Omental fat pad (tissue), 4 donors: ENCODE results near the gene SPAG16. TPM values are rescaled to one million over a fixed set of nuclear protein-coding genes. Genes with fewer than 3 reads are reported as not detected.

Experiments
- ATAC-seq: fragments of 150-250 bp; one replicate; pipeline ENCODE4 v1.9.1; 2016; ENCODE audit warnings: mild to moderate bottlenecking, moderate library complexity; ENCODE audit not compliant: low FRiP score
- DNase-seq: peaks from one replicate; pipeline ENCODE4 v3.0.0-alpha.2; 2019; ENCODE audit warnings: low spot score
- CTCF ChIP-seq, 3 donors: fragments of 450-650 bp; IDR thresholded peaks; one replicate each; pipeline ENCODE4 v1.5.1; 2016 to 2017; ENCODE audit warnings: antibody characterized with exemption in 3 of 3, mild to moderate bottlenecking in 3 of 3, moderate library complexity in 2 of 3
- total RNA-seq, 4 donors: library from RNA; depleted of rRNA; stranded (reverse); fragments of >200 nt; gene quantifications; one replicate each; pipeline ENCODE4 v1.1.0, GENCODE V29; 2016

SPAG16 gene
- total RNA-seq, 4 donors from 2014 or later = 11.1 to 29.5 (median 13.3) TPM

DNA sequence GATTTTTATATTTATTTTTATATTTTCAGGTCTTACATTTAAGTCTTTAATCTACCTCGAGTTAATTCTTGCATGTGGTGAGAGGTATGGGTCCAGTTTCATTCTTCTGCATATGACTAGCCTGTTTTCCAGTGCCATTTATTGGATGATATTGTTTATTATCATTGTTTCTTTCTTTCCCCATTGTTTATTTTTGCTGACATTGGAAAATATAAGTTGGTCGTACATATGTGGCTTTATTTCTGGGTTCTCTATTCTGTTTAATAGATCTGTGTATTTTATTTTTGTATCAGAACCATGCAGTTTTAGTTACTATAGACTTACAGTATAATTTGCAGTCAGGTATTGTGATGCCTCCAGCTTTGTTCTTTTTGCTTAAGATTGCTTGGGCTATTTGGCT is 1013.2 kb downstream of the SPAG16 start:
- TF ChIP-seq CTCF (IDR thresholded peaks at IDR 0.05) = no peak
- ATAC-seq (no peak), DNase-seq (no peak)

DNA sequence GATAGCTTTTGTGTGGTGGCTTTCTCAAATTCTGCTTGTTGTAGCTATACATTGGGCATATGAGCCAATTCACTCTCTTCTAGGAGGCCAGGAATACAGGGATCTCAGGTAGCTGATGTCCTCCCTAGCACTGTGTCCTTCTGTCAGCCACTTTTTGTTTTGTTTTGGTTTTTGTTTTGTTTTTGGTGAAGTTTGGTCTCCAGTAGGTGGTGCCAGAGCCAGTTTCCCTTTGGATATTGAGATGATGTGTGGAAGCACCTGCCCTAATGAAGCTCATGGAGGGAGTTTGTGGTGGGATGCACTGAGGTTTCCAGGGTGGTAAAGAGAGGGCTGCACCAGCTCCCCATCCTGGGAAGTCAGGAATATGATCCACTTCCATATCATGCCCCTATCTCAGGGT is 1026.1 kb downstream of the SPAG16 start:
- TF ChIP-seq CTCF (IDR thresholded peaks at IDR 0.05) = no peak
- DNase-seq (no peak), ATAC-seq (no peak)

- no peak for DNase-seq
- no peak for TF ChIP-seq CTCF (IDR thresholded peaks at IDR 0.05)
- no peak for ATAC-seq
These were observed 1026.8 kb downstream of the SPAG16 start for GRCh38 chr2:214311031-214311533.

DNA sequence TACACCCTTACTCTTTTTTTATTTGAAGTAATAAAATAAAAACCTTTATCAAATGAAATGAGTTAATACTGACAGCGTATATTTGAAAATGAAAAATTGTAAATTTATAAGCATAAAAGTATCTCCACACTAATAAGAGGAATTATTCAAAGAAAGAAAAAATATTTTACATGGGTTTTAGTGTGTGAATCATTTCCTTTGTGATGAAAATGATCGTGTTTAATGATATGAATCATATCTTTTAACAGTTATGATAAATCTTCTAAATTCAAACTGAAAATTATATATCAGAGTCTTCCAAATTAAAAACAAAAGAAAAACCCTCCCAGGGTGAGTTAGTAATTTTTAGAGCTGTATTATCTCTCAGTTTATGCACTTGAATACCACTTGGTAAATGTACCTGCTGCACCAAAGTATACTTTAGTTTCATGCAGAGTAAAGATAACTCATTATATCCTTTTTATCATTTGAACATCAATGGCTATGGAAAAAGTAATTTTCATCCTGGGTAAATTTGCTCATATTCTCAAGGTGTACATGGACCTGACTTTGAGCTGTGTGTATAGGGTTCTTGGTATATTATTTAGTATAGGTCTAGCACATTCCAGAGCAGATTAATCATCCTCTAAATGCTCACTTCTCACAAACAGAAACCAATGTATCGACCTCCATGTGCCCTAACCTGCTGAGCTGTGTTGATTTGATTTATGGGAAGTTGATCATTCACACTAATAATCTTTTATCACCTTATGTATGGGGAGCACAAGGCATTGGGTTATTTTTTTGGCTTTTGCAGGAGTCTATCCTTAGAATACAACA is 1027.9 kb downstream of the SPAG16 start:
- TF ChIP-seq CTCF (IDR thresholded peaks at IDR 0.05) = no peak
- ATAC-seq (no peak), DNase-seq (no peak)

DNA sequence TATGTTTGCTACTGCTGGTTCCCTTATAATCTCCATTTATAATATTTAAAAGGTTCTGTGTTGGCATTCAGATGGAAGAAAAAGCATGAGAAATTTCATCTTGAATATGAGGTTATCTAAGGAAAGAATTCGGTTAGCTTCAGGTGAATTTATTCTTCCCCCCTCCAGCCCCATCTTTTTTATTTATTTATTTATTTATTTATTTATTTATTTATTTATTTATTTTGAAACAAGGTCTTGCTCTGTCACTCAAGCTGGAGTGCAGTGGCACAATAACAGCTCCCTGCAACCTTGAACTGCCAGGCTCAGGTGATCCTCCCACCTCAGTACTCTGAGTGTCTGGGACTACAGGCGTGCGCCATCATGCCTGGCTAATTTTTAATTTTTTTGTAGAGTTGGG is 1031.1 kb downstream of the SPAG16 start:
- DNase-seq (no peak), ATAC-seq (no peak)
- TF ChIP-seq CTCF (IDR thresholded peaks at IDR 0.05) = no peak

DNA sequence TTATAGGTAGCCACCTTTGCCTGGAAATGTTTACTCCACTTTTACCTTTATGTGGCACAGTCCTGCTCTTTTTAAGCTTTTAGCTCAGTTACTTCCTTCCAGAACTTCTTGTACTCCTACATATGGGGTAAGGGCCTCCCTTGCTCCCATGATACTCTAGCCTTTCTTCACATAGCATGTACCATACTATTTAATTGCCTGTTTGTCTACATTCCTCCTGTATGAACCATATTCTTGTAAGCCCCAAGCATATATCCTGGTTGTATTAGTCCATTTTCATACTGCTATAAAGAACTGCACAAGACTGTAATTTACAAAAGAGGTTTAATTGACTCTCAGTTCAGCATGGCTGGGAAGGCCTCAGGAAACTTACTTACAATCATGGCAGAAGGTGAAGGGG is 1035.9 kb downstream of the SPAG16 start:
- DNase-seq (no peak), ATAC-seq (no peak)
- TF ChIP-seq CTCF (IDR thresholded peaks at IDR 0.05) = no peak

DNA sequence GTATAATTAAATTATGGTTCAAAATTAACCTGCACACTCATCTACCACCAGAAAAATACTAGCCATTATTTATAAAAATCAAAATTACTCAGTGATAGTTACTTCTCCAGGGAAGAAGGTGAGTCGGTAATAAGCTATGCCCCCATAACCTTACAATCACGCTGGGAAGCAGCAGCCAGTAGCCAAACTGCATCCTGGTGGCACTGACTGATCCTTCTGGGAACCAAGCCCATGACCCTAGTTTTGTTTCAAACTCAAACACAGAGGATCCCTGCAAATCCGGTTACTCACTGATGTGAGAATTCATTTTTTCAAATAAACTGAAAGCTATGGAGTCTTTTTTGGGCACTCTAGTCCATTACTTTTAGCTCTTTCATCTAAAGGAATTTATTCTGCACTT is 1038.4 kb downstream of the SPAG16 start:
- TF ChIP-seq CTCF (IDR thresholded peaks at IDR 0.05) = no peak
- DNase-seq = no peak
- no peak for ATAC-seq
